Stimulated activated CD8-positive, alpha-beta memory T cell treated with anti-CD3 and anti-CD28 coated beads, Interleukin-12 subunit alpha, Interleukin-12 subunit beta, amount 100 ng/mL, for 24 hours (primary cell): ENCODE data around the gene FAM149A.

Experiments used
- DNase-seq: peaks from one replicate; pipeline ENCODE4 v3.0.0-alpha.2; 2020; ENCODE audit errors: extremely low read depth

FAM149A gene

GRCh38 chr4:186202490-186203140, 98.1 kb downstream of the FAM149A start:
- no peak for DNase-seq

- no peak for DNase-seq
Observed at GRCh38 chr4:186203406-186203805, 98.9 kb downstream of the FAM149A start.

- DNase-seq, result peak; percentile 25
Observed at GRCh38 chr4:186204103-186204559, 99.6 kb downstream of the FAM149A start.

GRCh38 chr4:186204686-186205085, 100.2 kb downstream of the FAM149A start:
- no peak for DNase-seq

DNA sequence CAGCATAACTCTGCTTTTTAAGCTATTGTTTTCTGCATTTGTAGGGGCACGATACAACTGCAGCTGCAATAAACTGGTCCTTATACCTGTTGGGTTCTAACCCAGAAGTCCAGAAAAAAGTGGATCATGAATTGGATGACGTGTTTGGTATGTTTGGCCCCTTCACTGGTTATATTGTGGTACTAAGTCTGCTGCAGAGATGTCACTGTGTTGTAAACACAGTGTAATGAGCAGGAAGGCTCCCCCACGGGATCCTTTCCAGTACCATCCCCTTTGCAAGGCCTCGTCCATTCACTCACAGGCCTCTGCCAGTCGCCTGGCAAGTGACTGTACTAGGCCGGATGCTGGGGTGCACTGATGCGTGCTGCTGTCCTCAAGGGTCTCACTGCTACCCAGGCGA, 100.7 kb downstream of the FAM149A start:
- DNase-seq, result no peak

GRCh38 chr4:186216465-186217024, 112.0 kb downstream of the FAM149A start:
- no peak for DNase-seq

GRCh38 chr4:186217733-186218293, 113.3 kb downstream of the FAM149A start:
- no peak for DNase-seq

DNA sequence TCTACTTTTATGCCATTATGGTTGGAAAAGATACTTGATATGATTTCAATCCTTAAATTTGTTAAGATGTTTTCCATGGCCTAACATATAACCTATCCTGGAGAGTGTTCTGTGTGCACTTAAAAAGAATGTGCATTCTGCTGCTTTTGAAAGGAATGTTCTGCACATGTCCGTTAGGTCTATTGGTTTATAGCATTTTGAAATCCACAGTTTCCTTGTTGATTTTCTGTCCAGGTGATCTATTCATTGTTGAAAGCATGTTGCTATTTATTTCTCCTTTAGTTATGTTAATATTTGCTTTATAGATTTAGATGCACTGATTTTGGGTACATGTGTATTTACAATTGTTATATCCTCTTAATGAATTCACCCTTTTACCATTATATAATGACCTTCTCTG, 117.1 kb downstream of the FAM149A start:
- no peak for DNase-seq
